ENCODE results near the gene LACTBL1. TPM values are rescaled to one million over a fixed set of nuclear protein-coding genes. Genes with fewer than 3 reads are reported as not detected.

The LACTBL1 gene
- total and polyA plus RNA-seq, 5 donors from 2014 or later, result not detected

- Histone ChIP-seq H3K36me3 (ENCODE audit: control insufficient read depth, insufficient read depth, low read length) (no peaks in the 10 kb centered on the region), H3K27me3 (ENCODE audit: control insufficient read depth, insufficient read depth, low read length) (no peaks in the 10 kb centered on the region), H3K4me1 (ENCODE audit: control insufficient read depth, insufficient read depth, low read length, poor library complexity, severe bottlenecking) (no peaks in the 10 kb centered on the region), H3K4me3 (ENCODE audit: low read depth, low read length) (no peak overlapping the region), H3K27ac (ENCODE audit: insufficient read depth, low read length, poor library complexity, severe bottlenecking) (no peak overlapping the region), H3K9me3 (ENCODE audit: control insufficient read depth in 2 of 2, low read length in 2 of 2) (no peaks in the 10 kb centered on the region)
- Mint-ChIP-seq H3K9me3 (peaks cover 0 to 2% (median 0%) of the 10 kb centered on the region in 7 donors), H3K36me3 (no peaks in the 10 kb centered on the region), H3K27me3 (no peaks in the 10 kb centered on the region), H3K27ac (no peak overlapping the region), H3K4me1 (no peaks in the 10 kb centered on the region), H3K4me3 (no peak overlapping the region)
- no peak for ATAC-seq (ENCODE audit: low read depth in 2 of 2)
- DNase-seq, result no peak
These were observed 63.7 kb downstream of the LACTBL1 start for GRCh38 chr1:22908880-22909426.

- H3K27me3 Mint-ChIP-seq, result peaks cover 2% of the 10 kb centered on the region
These were observed 65.1 kb downstream of the LACTBL1 start for GRCh38 chr1:22907528-22907927.

GRCh38 chr1:22906968-22907367 lies 65.7 kb downstream of the LACTBL1 start:
- no peaks in the 10 kb centered on the region for H3K36me3 Mint-ChIP-seq
- H3K9me3 ChIP-seq (ENCODE audit: control insufficient read depth in 2 of 2, low read length in 2 of 2), result no peaks in the 10 kb centered on the region
- peaks cover 0 to 2% (median 0%) of the 10 kb centered on the region in 7 donors for H3K9me3 Mint-ChIP-seq
- no peak overlapping the region for H3K4me3 ChIP-seq (ENCODE audit: low read depth, low read length)
- H3K27me3 Mint-ChIP-seq, result peaks cover 6% of the 10 kb centered on the region
- no peak overlapping the region for H3K4me3 Mint-ChIP-seq
- H3K27ac ChIP-seq (ENCODE audit: insufficient read depth, low read length, poor library complexity, severe bottlenecking), result no peak overlapping the region
- no peak overlapping the region for H3K27ac Mint-ChIP-seq
- no peak for ATAC-seq (ENCODE audit: low read depth in 2 of 2)
- no peaks in the 10 kb centered on the region for H3K36me3 ChIP-seq (ENCODE audit: control insufficient read depth, insufficient read depth, low read length)
- H3K4me1 Mint-ChIP-seq, result no peaks in the 10 kb centered on the region
- DNase-seq, result no peak
- H3K27me3 ChIP-seq (ENCODE audit: control insufficient read depth, insufficient read depth, low read length), result no peaks in the 10 kb centered on the region
- no peaks in the 10 kb centered on the region for H3K4me1 ChIP-seq (ENCODE audit: control insufficient read depth, insufficient read depth, low read length, poor library complexity, severe bottlenecking)

More at GRCh38 chr1:22907528-22907927, 65.1 kb downstream of the LACTBL1 start:
- Histone ChIP-seq H3K27ac (ENCODE audit: insufficient read depth, low read length, poor library complexity, severe bottlenecking) (no peak overlapping the region), H3K9me3 (ENCODE audit: control insufficient read depth in 2 of 2, low read length in 2 of 2) (no peaks in the 10 kb centered on the region), H3K27me3 (ENCODE audit: control insufficient read depth, insufficient read depth, low read length) (no peaks in the 10 kb centered on the region), H3K4me3 (ENCODE audit: low read depth, low read length) (no peak overlapping the region), H3K36me3 (ENCODE audit: control insufficient read depth, insufficient read depth, low read length) (no peaks in the 10 kb centered on the region), H3K4me1 (ENCODE audit: control insufficient read depth, insufficient read depth, low read length, poor library complexity, severe bottlenecking) (no peaks in the 10 kb centered on the region)
- Mint-ChIP-seq H3K4me1 (no peaks in the 10 kb centered on the region), H3K9me3 (peaks cover 0 to 2% (median 0%) of the 10 kb centered on the region in 7 donors), H3K36me3 (no peaks in the 10 kb centered on the region), H3K27ac (no peak overlapping the region), H3K4me3 (no peak overlapping the region)
- ATAC-seq (ENCODE audit: low read depth in 2 of 2) (no peak), DNase-seq (no peak)

GRCh38 chr1:22903113-22903512 lies 69.6 kb downstream of the LACTBL1 start:
- H3K27ac Mint-ChIP-seq, result no peak overlapping the region
- Histone ChIP-seq H3K36me3 (ENCODE audit: control insufficient read depth, insufficient read depth, low read length) (no peaks in the 10 kb centered on the region), H3K4me1 (ENCODE audit: control insufficient read depth, insufficient read depth, low read length, poor library complexity, severe bottlenecking) (no peaks in the 10 kb centered on the region), H3K9me3 (ENCODE audit: control insufficient read depth in 2 of 2, low read length in 2 of 2) (no peaks in the 10 kb centered on the region), H3K4me3 (ENCODE audit: low read depth, low read length) (no peak overlapping the region), H3K27ac (ENCODE audit: insufficient read depth, low read length, poor library complexity, severe bottlenecking) (no peak overlapping the region), H3K27me3 (ENCODE audit: control insufficient read depth, insufficient read depth, low read length) (no peaks in the 10 kb centered on the region)
- no peaks in the 10 kb centered on the region for H3K4me1 Mint-ChIP-seq
- peaks cover 0 to 2% (median 0%) of the 10 kb centered on the region in 7 donors for H3K9me3 Mint-ChIP-seq
- ATAC-seq (ENCODE audit: low read depth in 2 of 2), result no peak
- H3K27me3 Mint-ChIP-seq, result peaks cover 17% of the 10 kb centered on the region
- H3K4me3 Mint-ChIP-seq, result no peak overlapping the region
- no peaks in the 10 kb centered on the region for H3K36me3 Mint-ChIP-seq
- DNase-seq, result no peak

Other genes with a start within 250 kb of the LACTBL1 start
- gene TEX46, start 43.0 kb upstream of the LACTBL1 start, total RNA-seq, result not detected
- gene TEX46, start 43.0 kb upstream of the LACTBL1 start, polyA plus RNA-seq, result 1 to 10 TPM in 1 of 4 donors, not detected in 3; 1.4 TPM
- gene KDM1A, start 46.6 kb upstream of the LACTBL1 start, total RNA-seq, result 30.9 TPM
- gene KDM1A, start 46.6 kb upstream of the LACTBL1 start, polyA plus RNA-seq, result 10 to 100 TPM; 34.7 to 41.3 (median 38.5) TPM
- 26.7 TPM for gene LUZP1, start 196.0 kb upstream of the LACTBL1 start, total RNA-seq
- 10 to 100 TPM; 14.9 to 22.4 (median 17.0) TPM for gene LUZP1, start 196.0 kb upstream of the LACTBL1 start, polyA plus RNA-seq
- gene HTR1D, start 244.6 kb upstream of the LACTBL1 start, total RNA-seq, result not detected
- not detected for gene HTR1D, start 244.6 kb upstream of the LACTBL1 start, polyA plus RNA-seq